ENCODE measurements around the gene SELENOS.
A peak's percentile ranks its signal among the peaks of the same experiment; 100 is the strongest.
"Not testable (repeated sequence)": the region's sequence is repeated elsewhere in the genome, so short reads cannot be mapped to it uniquely, and the experiment has no call there.

Gene SELENOS

GRCh38 chr15:101309436-101310160, 32.3 kb upstream of the SELENOS start:
- DNase-seq = no peak

- no peak for DNase-seq
Observed at GRCh38 chr15:101308604-101309435, 31.5 kb upstream of the SELENOS start.

GRCh38 chr15:101307897-101308603, 30.8 kb upstream of the SELENOS start:
- DNase-seq = no peak

DNA sequence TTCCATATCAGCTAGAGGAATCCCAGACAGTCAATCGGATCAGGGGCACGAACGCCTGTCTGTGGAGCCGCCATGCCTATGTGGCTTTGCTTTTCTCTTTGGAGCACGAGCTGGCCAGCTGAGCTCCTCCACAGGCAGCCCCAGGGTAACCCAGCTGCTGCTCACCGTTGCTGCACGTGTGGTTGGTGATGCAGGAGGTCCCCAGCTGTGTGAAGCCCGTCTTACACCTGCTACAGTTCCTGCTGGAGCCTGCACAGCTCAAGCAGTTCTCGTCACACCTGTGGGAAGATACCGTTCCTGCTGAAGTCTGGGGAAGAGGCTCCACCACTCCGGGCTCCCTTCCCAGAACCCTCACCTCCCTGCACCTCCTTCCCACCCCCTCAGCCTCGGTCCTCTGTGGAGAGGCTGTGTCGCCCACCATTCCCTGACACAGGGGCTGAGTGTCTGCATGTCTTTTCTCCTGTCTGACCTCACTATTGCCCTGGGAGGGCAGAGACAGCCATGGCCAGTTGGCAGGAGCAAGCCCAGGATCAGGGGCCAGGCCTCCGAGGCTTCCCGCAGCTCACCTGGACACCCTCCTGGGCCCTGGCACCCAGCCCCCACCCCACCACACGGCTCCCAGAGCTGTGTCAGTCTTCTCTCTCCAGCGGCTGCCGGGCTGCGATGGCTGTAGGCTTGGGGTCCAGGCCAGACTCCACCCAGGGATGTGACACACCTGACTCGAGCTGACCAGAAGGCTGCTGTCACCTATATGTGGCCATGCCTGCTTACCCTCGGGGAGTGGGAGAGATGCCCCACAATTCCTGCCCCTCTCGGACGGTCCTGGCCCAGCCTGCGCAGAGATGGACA, 30.0 kb upstream of the SELENOS start:
- DNase-seq = no peak

- no peak for DNase-seq
Observed at GRCh38 chr15:101306341-101307047, 29.2 kb upstream of the SELENOS start.

DNA sequence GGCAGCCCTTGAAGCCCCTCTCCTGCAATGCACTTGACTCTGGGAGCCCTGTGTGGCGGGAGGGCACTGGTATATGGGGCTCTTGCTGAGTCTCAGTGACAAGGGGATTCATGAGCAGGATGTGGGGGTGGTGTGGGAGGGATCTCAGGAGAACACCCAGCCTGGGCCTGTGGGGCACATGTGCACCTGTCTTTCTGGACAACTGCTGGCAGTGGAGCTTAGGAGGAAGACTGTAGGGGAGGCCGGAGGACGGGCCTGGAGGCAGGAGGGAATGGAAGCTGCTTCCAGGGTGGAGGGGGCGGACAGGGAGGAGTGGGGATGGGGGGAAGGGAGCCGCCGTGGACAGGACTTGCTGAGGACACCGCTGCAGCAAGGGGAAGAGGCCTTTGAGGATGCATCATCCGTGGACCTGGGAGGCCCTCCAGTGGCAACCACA, 28.6 kb upstream of the SELENOS start:
- DNase-seq = no peak

GRCh38 chr15:101303408-101303807, 26.1 kb upstream of the SELENOS start:
- DNase-seq = no peak

DNA sequence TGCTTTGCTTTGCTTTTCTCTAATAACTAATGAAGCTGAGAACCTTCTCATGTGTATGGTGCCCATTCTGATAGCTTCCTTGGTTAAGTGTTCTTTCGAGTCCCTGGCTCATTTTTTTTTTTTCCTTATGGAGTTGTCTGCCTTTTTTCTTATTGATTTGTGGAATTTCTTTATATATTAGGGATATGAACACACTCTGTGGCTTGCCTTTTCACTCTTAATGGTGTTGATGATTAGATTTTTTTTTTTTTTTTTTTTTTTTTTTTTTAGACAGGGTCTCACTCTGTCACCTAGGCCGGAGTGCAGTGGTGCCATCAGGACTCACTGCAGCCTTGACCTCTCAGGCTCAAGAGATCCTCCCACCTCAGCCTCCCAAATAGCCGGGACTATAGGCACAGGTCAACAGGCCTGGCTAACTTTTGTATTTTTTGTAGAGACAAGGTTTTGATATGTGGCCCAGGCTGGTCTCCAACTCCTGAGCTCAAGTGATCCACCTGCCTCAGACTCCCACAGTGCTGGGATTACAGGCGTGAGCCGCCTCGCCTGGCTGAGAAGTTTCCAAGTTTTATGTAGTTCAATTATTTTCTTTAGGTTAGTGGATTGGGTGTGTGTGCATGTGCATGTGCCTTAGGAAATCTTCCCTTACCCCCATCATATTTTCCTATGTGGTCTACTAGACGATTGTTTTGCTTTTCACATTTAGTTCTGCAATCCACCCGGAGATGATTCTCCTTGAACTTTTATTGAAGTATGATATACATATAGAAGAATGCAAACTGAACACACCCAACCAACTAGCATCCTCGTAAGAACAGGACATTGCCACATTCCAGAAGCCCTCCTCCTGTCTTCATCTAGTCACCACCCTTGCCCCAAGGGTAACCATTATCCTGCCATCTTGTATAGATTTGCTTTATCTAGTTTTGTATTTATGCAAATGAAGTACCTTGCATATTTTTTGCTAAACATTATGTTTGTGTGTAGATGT, 19.4 kb upstream of the SELENOS start:
- DNase-seq = no peak

DNA sequence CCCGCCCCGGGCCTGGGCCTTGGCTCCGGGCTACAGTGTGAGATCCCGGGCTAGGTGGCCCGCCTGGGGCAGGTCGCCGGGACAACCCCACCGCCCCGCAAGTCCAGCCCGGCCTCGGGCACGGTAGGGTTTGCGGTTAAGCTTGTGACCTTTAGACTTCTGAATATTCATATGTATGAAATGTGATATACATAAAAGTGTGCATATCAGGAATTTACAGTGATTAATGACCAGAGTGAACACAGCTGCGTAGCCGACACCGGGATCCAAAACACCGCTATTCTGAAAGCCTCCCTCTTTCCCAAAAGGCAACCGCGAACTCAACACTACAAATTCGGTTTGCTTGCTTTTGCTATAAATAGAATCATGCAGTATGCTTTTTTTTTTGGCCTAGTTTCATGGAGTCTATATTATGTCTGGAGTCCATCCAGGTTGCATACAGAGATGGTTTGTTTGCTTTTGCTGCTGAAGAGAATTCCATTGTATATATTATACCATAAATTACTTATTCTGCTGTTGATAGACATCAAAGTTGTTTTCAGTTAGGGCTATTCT, 18.4 kb upstream of the SELENOS start:
- peak; percentile 70 for DNase-seq

DNA sequence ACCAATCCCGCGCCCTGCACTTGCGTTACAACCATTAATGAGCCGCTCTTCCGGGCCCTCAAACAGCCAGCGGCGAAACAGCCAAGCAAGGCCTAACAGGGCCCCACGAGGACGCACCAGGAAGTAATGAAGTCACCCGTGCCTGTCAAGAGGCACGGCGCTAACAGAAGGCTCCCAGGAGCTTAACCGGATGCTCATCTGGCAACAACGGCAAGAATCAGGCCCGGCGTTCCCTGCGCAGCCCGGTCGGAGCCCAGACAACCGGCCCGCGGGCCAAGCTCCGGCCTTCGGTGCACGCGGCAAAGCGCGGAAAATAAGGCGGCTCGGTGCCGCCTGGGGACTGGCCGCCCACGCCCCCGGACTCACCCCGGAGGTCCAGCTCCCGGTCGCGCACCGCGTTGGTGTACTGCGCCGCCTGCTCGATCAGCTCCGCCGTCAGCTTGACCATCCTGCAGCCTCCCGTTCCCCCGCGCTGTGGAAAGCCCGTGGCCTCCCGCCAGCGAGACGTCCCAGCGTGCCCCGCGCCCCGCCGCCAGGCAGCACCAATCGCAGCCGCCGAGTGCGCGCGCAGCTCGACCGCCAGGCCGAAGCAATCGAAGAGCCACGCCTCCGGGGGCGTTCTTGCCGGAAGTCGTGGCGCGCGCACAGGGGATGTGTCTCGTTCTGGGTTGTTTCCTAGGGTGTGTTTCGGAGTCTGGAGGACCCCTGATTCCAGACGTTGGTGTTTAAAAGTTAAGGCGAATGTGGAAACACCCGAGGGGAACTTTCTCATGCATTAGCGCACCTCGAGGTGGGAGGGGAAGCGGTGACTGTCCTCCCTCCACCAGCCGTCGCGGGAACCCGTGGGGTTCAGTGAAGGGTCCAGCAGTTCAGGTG, 17.7 kb upstream of the SELENOS start, which contains the start of gene SNRPA1:
TSS of gene SNRPA1 (minus strand) at position 518 of the 876 bp plus-strand sequence. CDS start at position 448, 70 bp downstream.
- peak; percentile 95 for DNase-seq

- DNase-seq = no peak
Observed at GRCh38 chr15:101293122-101293521, 15.8 kb upstream of the SELENOS start.

- DNase-seq = peak; percentile 74
Observed at GRCh38 chr15:101288905-101289513, 11.7 kb upstream of the SELENOS start.

- not testable (repeated sequence) for DNase-seq
Observed at GRCh38 chr15:101287342-101287741, 10.1 kb upstream of the SELENOS start.

DNA sequence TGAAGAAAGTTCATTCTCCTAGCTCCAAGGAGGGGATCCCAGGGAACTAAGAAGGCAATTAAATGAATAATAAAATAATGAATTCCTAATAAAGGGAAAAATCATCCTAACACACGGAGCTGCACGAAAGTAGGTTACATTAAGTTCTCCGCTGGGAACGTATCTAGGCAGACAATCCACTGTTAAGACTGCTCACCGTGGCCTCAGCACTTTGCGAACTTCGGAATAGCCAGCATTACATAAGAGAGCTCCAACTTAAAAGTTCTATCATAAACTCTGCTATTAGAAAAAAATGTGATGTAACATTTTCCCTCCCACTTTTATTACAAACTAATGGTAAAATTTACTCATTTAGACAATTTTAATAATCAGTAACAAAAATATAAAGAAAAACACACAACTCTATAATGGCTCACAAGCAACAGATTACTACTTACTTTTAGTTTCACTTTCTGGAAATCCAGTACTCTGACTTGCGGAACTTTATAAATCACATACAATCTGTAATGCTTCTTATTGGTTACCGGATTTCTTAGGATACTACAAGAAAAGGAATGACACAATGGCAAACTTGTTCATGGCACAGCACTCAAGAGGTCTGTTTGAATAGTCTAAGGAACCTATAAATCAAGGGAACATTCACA, 9.3 kb upstream of the SELENOS start:
- no peak for DNase-seq

DNA sequence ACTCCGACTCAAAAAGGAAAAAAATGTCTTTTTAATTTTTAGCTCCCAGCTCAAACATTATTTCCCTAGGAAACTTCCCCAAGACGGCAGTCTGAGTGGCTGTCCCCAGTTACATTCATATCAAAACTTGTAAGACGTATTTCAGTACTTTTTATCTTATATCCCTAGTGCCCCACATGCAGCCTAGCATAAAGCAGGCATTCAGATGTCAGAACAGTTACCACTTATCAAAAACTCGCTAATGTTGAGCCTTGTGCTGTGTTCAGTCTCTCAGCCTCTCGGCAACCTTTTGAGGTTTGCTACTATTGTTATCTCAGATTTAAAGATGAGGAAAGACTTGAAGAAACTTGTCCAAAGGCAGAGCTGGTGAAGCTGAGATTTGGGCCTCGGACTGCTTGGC, 6.6 kb upstream of the SELENOS start:
- no peak for DNase-seq

DNA sequence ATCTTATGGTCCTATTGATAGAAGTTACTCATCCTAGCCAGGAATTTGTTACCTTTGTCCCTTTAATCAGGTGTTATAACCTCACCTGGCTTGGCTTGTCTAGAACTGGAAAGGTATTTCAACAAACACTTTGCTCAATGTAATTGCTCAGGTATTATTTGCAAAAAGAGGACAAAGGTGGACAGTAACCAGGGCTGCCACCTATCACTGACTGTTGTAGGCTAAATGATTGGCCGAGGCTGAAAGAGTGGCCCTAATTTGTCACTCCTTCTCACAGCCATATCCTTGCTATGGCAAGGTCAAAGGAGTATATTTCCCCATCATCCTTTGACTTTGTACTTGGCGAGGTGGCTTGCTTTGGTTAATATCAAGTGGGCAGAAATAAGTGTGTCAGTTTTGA, 2.7 kb upstream of the SELENOS start:
- no peak for DNase-seq

GRCh38 chr15:101277943-101278564, 769 bp upstream of the SELENOS start:
- no peak for DNase-seq

Data from OCI-M1 (cell line).